ENCODE results near the gene VRK3.
"Not testable (repeated sequence)": the region's sequence is repeated elsewhere in the genome, so short reads cannot be mapped to it uniquely, and the experiment has no call there.

Gene VRK3

DNA sequence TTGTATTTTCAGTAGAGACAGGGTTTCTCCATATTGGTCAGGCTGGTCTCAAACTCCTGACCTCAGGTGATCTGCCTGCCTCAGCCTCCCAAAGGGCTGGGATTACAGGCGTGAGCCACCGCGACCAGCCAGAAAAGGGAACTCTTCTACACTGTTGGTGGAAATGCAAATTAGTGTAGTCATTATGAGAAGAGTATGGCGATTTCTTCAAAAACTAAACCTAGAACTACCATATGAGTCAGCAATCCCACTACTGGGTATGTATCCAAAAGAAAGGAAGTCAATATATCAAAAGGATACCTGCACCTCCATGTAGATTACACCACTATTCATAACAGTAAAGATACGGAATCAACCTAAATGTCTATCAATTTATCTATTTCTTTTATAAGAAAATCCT, 80.6 kb downstream of the VRK3 start:
- not testable (repeated sequence) for H3K4me3 ChIP-seq (ENCODE audit: low read length); DNase-seq (ENCODE audit: low read depth, low spot score)

DNA sequence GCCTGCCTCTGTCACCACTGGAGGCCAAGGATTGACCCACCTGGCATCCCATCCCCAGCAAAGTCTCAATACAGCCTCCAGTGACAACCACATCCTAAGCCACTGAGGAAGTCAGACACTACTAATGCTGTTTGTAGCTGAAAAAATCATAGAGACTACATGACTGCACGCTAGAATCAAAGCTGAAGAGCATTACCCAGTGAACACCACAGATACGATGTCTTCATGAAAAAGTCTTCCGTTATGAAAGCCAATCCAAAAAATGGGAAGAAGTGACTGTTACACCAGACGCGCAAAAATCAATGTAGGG, 84.7 kb downstream of the VRK3 start:
- no peak overlapping the region for H3K4me3 ChIP-seq (ENCODE audit: low read length)
- peak; percentile 60 for DNase-seq (ENCODE audit: low read depth, low spot score)

DNA sequence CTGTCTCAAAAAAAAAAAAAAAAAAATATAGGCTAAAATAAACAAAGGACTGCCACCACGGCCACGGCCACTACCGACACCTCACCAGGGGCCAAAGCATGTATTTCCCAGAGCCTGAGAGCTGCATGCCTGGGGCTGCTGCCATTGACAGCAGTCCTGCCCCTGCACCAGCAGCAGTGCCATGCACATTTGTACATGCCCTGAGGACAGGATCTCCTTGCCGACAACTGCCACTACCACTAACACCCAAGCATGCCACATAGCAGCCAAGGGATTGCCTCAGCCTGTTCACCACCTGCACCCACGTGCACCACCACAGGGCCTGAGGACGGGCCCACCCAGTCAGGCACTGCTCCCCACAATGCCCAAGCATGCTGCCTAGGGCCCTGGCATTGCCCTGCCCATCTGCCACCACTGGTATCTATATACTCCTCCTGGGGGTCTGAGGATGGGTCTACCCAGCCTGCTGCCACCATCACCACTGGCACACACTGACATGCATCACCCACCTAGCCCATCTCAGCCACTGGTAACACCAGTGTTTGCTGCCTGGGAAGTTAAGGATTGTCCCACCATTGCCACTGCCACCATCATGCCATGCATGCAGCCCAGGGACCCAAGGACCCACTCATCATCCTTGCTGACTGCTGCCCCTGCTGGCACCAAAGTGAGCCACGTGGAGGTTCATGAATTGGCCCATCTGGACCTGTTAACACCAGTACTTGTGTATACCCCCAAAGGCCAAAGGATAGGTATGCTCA, 85.3 kb downstream of the VRK3 start:
- no peak for DNase-seq (ENCODE audit: low read depth, low spot score)
- no peak overlapping the region for H3K4me3 ChIP-seq (ENCODE audit: low read length)

DNA sequence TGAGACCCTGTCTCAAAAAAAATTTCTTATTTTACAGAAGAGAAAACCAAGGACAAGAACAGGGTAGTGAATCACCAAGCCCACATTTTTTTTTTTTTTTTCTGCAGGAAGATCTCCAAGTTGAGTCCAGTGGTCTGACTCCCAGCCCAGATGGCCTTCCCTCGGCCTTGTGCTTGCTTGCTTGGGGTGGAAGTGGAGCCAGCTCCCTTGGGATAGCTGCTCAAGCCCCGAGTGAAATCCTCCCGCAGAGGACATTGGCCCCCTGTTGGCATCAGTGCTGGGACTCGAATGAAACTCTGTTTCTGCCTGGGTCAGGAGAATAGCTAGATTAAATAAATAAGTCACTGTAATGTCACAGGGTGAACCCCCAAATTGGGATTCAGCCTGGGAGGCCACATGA, 86.5 kb downstream of the VRK3 start:
- H3K4me3 ChIP-seq (ENCODE audit: low read length) = no peak overlapping the region

DNA sequence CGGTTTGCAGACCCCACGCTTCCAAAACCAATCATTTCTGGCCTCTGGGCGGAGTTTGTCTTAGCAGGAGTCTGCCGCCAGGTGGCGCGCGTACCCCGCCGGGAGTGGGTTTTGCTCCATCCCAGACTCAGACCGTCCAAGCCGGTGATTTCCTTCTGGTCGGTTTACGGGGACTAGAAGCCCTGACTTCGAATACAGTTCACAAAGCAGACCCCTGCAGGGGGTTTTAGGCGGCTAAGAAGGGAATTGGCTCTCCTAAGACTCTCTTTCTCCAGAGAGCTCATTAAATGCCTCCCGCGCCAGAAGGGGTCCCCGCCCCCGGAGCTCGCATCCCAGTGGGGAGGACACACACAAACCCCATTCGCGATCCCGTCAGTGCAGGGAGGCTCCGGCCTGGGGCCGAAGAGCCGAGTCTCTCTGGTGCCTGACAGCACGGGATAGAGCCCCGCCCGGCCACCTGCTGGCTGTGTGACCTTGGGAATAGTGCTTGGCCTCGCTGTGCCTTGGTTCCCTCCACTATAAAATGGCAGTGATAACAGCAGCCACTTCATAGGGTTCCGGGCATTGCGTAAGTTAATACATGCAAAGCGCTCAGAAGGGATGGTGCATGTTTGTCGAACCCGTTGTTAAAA, 87.3 kb downstream of the VRK3 start:
- no peak for DNase-seq (ENCODE audit: low read depth, low spot score)
- no peak overlapping the region for H3K4me3 ChIP-seq (ENCODE audit: low read length)

More for the DNA sequence above, 86.5 kb downstream of the VRK3 start:
- DNase-seq (ENCODE audit: low read depth, low spot score) = no peak

DNA sequence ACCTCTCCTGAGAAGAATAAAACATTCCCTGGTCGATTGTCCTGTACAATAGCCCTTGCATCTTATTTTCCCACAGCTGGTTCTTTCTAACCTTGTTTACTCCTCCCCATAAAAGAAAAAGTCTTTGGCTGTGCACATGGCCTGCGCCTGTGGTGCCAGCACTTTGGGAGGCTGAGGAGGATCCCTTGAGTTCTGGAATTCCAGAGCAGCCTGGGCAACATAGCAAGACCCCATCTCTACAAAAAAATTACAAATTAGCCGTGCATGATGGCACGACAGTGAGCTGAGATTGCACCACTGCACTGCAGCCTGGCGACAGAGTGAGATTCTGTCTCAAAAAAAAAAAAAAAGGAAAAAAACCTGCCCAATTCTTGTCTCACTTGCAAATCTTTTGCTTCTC, 88.6 kb downstream of the VRK3 start:
- no peak overlapping the region for H3K4me3 ChIP-seq (ENCODE audit: low read length)
- DNase-seq (ENCODE audit: low read depth, low spot score) = no peak

DNA sequence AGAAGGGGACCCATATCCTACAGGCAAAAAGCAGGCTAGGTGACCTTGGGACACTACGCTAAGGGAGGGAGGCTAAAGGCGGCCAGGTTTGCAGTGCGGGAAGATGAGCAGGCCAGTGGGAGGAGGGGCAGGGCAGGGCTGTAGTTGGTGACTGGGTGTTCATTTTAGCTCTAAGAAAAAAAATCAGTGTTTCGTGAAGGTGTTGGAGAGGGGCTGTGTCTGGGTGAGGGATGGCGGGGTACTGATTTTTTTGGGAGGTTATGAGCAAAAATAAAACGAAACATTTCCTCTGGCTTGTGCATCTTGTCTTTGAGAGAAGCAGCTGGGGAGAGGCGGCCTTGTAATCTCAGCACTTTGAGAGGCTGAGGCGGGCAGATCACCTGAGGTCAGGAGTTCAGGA, 91.5 kb downstream of the VRK3 start:
- no peak overlapping the region for H3K4me3 ChIP-seq (ENCODE audit: low read length)
- no peak for DNase-seq (ENCODE audit: low read depth, low spot score)

DNA sequence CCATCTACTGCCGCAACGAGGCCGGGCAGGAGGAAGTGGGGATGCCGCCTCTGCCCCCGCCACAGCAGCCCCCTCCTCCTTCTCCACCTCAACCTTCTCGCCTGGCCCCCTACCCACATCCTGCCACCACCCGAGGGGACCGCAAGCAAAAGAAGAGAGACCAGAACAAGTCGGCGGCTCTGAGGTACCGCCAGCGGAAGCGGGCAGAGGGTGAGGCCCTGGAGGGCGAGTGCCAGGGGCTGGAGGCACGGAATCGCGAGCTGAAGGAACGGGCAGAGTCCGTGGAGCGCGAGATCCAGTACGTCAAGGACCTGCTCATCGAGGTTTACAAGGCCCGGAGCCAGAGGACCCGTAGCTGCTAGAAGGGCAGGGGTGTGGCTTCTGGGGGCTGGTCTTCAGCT, 92.4 kb downstream of the VRK3 start:
- peak; percentile 86 for DNase-seq (ENCODE audit: low read depth, low spot score)
- peak overlapping the region; percentile 4; the same call in 1 of the 2 replicates for H3K4me3 ChIP-seq (ENCODE audit: low read length)

DNA sequence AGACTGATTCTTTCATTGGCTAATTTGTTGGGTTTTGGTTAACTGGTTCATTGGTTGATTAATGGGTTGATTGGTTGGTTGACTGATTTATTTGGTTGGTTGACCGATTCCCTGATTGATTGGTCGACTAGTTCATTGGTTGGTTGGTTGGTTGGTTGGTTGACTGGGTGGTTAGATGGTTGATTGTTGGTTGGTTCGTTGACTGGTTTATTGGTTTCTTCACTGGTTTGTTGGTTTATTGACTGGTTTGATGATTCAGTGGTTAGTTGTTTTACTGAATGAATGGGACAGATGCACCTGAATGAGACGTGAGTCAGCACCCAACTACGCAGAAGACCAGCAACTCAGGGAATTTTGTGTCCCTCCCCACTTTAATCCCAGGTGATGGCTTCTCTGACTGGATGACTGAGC, 93.1 kb downstream of the VRK3 start:
- DNase-seq (ENCODE audit: low read depth, low spot score) = no peak
- H3K4me3 ChIP-seq (ENCODE audit: low read length) = no peak overlapping the region

DNA sequence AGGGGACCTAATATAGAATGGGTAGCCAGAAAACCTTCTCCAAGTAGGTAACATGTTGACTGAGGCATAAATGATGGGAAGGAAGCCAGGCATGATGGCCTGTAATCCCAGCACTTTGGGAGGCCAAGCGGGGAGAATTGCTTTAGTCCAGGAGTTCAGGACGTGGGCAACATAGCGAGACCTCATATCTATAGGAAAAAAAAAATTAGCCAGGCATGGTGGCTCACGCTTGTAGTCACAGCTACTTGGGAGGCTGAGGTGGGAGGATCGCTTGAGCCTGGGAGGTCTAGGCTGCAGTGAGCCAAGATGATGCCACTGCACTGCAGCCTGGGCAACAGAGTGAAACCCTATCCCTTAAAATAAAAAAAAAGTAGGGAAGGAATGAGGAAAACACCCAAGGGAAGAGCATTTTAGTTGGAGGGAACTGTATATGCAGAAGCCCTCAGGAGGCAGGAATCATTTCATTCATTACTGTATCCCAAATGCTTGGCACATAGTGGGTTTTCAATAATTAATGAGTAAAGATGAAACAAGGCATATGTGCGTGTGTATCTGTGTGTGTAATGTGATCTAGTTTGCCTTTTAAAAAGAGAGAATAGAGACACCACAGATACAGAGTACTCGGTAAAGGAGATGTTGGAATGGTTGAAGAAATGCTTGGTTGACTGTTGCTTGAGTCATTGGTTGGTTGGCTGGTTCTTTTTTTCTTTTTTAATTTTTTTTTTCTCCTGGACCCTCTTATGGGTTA, 93.7 kb downstream of the VRK3 start:
- DNase-seq (ENCODE audit: low read depth, low spot score) = no peak
- H3K4me3 ChIP-seq (ENCODE audit: low read length) = no peak overlapping the region

DNA sequence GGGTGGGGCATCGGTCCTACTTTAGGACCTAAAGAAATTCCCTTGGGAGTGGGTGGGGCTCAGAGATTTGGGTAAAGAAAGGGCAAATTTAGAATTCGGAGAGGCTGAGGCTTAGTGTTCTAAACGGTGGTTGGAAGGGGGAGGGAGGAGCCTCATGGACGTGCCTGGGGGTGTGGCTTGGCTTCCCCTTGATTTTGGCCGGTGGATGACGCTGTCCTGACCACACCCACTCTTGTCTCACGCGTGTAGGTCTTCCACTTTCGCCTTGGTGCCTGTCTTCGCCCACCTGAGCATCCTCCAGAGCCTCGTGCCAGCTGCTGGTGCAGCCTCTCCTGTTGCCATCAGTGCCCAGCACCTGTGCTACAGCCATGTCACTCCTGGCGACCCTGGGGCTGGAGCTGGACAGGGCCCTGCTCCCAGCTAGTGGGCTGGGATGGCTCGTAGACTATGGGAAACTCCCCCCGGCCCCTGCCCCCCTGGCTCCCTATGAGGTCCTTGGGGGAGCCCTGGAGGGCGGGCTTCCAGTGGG, 94.6 kb downstream of the VRK3 start:
- no peak for DNase-seq (ENCODE audit: low read depth, low spot score)
- H3K4me3 ChIP-seq (ENCODE audit: low read length) = peak overlapping the region; percentile 34

DNA sequence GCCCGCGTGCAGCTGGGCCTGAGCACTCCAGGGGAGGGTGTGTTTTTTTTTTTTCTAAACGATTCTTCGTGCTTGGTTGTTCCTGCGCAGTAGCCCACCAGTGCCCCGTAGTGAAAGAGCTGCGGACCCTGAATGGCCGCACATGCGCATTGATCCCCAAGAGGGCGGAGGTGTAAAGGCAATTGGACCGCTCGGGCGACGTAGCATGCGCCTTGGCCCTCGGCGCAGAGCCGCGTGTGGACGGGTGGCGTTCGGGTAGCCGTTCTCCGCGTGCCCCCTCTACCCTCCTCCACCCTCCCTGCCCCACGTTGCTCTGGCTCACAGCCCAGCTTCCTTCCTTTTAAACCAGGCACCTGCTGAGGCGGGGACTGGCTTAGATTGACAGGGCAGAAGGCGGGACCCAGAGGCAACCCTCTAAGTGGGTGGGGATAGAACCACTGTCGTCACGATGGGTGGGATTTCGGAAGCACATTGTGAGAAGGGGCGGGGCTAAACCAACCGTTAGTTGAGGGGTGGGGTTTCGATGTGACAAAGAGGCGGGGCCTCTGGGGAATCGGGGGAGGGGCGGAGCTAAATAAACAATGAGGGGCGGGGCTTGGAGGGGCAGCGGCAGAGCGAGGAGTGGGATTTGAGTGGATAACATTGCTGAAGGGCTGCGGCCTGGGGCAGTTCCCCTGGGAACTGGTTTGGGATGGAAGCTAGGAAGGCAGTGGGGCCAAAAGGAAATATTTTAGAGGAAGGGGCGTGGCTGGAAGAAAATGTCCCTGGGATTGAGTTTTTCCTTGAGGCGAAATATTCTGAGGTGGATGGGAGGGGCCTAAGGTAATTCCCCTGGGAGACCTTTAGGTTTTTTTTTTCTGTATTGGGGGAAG, 95.3 kb downstream of the VRK3 start:
- DNase-seq (ENCODE audit: low read depth, low spot score) = peak; percentile 97
- H3K4me3 ChIP-seq (ENCODE audit: low read length) = peak overlapping the region; percentile 97

DNA sequence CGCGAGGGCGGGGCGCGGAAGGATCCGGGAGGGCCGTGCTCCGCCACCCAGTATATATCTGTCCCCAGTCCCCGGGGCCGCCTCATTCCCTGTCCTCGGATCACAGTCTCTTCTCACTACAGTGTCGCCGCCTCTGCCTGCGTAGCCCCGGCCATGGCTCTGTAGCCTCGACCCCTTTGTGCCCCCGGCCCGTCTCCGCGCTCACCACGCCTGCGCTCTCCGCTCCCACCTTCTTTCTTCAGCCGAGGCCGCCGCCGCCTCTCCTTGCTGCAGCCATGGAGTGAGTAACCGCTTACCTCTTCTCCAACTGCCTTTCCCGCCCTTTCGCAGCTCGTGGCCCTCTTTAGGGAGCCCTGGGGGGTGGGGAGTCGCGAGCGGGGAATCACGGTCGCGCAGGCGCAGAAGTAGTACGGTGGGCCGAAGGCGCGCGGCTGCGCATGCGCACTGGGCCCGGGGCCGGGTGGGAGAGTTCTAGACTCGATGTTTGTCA, 96.0 kb downstream of the VRK3 start, which contains the start of the genes ATF5 and NUP62:
Gene ATF5 (plus strand): TSS at position 85 of the 490 bp plus-strand sequence. CDS start 1,646 bp downstream, outside the sequence.
Gene NUP62 (minus strand): TSS at position 384 of the 490 bp plus-strand sequence. CDS start 19,697 bp downstream, outside the sequence.
- peak; percentile 88 for DNase-seq (ENCODE audit: low read depth, low spot score)
- H3K4me3 ChIP-seq (ENCODE audit: low read length) = peak within 1 kb of the TSS; percentile 97

DNA sequence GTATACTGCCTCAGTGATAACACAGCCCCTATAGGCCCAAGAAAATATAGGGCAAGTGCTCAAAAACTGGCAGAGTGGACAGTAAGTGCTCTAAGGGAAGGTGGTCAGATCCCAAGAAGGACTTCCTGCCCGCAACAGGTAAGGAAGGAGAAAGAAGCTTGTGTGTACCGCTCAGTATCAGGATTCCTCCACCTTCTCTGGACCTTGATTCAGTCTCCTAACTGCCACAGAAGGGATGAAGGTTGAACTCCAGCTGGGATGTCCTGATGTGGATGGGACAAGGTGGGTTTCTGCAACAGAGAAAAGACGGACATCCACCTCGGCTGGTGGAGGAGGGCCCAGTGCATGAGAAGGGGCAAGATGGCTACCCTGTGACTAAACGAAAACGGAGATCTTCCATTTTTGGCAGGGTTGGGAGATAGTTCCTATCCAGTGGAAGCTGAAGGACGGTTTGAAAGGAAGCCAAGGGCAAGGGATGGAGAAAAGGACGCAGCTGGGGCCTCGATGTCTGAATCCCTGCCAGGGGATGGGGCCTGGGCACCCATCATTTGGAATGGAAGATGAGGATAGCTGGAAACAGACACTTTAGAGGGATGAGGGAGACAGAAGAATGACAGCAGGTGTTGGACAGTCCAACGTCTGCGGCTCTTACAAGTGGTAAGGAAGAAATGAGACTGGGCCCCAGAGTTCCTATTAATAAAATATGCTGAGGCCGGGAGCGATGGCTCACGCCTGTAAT, 97.5 kb downstream of the VRK3 start:
- no peak for DNase-seq (ENCODE audit: low read depth, low spot score)
- peak overlapping the region; percentile 97 for H3K4me3 ChIP-seq (ENCODE audit: low read length)

DNA sequence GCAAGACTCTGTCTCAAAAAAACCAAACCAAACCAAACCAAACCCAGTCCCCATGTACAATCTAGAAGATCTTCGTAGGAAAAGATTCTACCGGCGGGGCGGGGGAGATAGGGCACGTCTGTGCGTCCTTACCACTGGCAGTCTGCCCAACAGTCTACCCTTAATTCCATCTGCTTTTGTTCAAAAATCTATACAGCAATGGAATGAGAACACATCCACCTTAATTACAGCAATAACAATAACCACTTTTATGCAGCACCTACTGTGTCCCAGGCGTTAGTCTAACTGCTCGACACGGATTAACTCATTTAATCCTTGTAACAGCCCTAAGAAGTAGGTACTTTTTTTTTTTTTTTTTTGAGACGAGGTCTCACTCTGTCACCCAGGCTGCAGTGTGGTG, 98.7 kb downstream of the VRK3 start:
- no peak for DNase-seq (ENCODE audit: low read depth, low spot score)
- no peak overlapping the region for H3K4me3 ChIP-seq (ENCODE audit: low read length)
